ENCODE data around the gene CHRNB2. TPM values are rescaled to one million over a fixed set of nuclear protein-coding genes. Genes with fewer than 3 reads are reported as not detected.

CHRNB2 gene
- total and polyA plus RNA-seq, 2 of the 8 experiments (the other 6 are each of a cell fraction or from before 2014, with no cell fraction given) = 3.1 to 4.1 TPM

GRCh38 chr1:154571964-154572288, 4.3 kb downstream of the CHRNB2 start:
- no peak overlapping the region for H3K27ac ChIP-seq (ENCODE audit: low read depth, low read length)
- H3K56ac ChIP-seq (replicated peaks; ENCODE audit: insufficient read length, low read depth, low read length) = no peak overlapping the region
- peaks cover 0 to 13% of the 10 kb centered on the region in 2 experiments for H4K20me1 ChIP-seq (replicated peaks in 1 of 2; ENCODE audit: control insufficient read depth in 1 of 2, insufficient read depth in 2 of 2, low read length in 2 of 2)
- no peak overlapping the region for H4K8ac ChIP-seq (ENCODE audit: extremely low read depth, insufficient read depth, low read length)
- no peak overlapping the region for H2AFZ ChIP-seq (ENCODE audit: low read length)
- H3K9ac ChIP-seq (replicated peaks in 1 of 4; ENCODE audit: extremely low read depth in 1 of 4, low read depth in 3 of 4, low read length in 3 of 4) = no peak overlapping the region
- no peak overlapping the region; the same call in 1 of the 2 replicates for H2BK5ac ChIP-seq (ENCODE audit: low read depth, low read length)
- H3K18ac ChIP-seq (ENCODE audit: extremely low read depth, low read length) = no peak overlapping the region
- no peak overlapping the region for H4K91ac ChIP-seq (replicated peaks; ENCODE audit: insufficient read length, low read length)
- peaks cover 3 to 17% (median 9%) of the 10 kb centered on the region in 4 experiments; a peak in 6 of 7 replicates for H3K4me1 ChIP-seq (replicated peaks in 1 of 4; ENCODE audit: control insufficient read depth in 3 of 4, insufficient read depth in 4 of 4, low read length in 3 of 4)
- no peak overlapping the region for H3K14ac ChIP-seq (ENCODE audit: insufficient read length)
- peaks cover 0 to 5% (median 0%) of the 10 kb centered on the region in 4 experiments; a peak in 1 of 7 replicates for H3K27me3 ChIP-seq (replicated peaks in 1 of 4; ENCODE audit: control insufficient read depth in 3 of 4, extremely low read depth in 1 of 4, insufficient read depth in 3 of 4, low read length in 3 of 4)
- 96% methylated on average over 29 of the region's 29 CpGs; no CpG with 5 or more reads in 1 of the 2 experiments for WGBS, 2 experiments (ENCODE audit: extremely low coverage in 1 of 2, insufficient coverage in 1 of 2, insufficient read length in 1 of 2, insufficient replicate concordance in 2 of 2, low coverage in 1 of 2, low lambda C conversion rate in 2 of 2, missing lambda C conversion rate in 1 of 2)
- no peaks in the 10 kb centered on the region for H3K9me3 ChIP-seq (ENCODE audit: insufficient read depth in 2 of 2, low read depth in 1 of 2, low read length in 1 of 2)
- ChIA-PET CTCF (ENCODE audit: partially characterized antibody) (interaction anchor here (1.0 to 2.1 kb wide), 6 partner anchors 11 to 236 kb away, joined by 3 to 13 read pairs (median 5); partner anchors contain the start of gene ADAR), POLR2A (ENCODE audit: partially characterized antibody) (interaction anchor here (1.1 to 5.0 kb wide), 2 partner anchors 18 to 34 kb away, joined by 3 to 23 read pairs; no protein-coding TSS in a partner anchor)
- peaks cover 9% of the 10 kb centered on the region for H3K23me2 ChIP-seq (ENCODE audit: low read depth, low read length)
- H2BK15ac ChIP-seq (ENCODE audit: low read length) = no peak overlapping the region
- no peak for TF ChIP-seq CEBPB (IDR thresholded peaks at IDR 0.05; ENCODE audit: low read depth, low read length)
- TF ChIP-seq FOSL1 (IDR thresholded peaks at IDR 0.05; ENCODE audit: insufficient read depth, low read depth, low read length) = no peak
- H2BK12ac ChIP-seq (ENCODE audit: low read depth, low read length) = no peak overlapping the region
- H4K5ac ChIP-seq (ENCODE audit: insufficient read length, low read depth, low read length) = no peak overlapping the region
- no peak overlapping the region for H2AK5ac ChIP-seq (ENCODE audit: low read depth, low read length)
- no peak overlapping the region for H3K23ac ChIP-seq (ENCODE audit: insufficient read length)
- no peak for DNase-seq (ENCODE audit: low read depth in 1 of 2, low spot score in 2 of 2)
- H3K79me2 ChIP-seq (ENCODE audit: control insufficient read depth in 1 of 2, insufficient read depth in 2 of 2, low read length in 2 of 2) = no peaks in the 10 kb centered on the region
- no peak overlapping the region for H3K4ac ChIP-seq (replicated peaks; ENCODE audit: insufficient read length, low read depth, low read length)
- H2BK120ac ChIP-seq (replicated peaks; ENCODE audit: low read depth, low read length) = no peak overlapping the region
- peaks cover 0 to 3% (median 0%) of the 10 kb centered on the region in 4 experiments; a peak in 1 of 8 replicates for H3K36me3 ChIP-seq (ENCODE audit: control insufficient read depth in 2 of 4, insufficient read depth in 4 of 4, low read length in 3 of 4)
- H3K4me3 ChIP-seq (ENCODE audit: extremely low read depth in 1 of 4, insufficient read depth in 2 of 4, low read depth in 3 of 4, low read length in 4 of 4) = no peak overlapping the region
- H3K4me2 ChIP-seq (ENCODE audit: insufficient read depth in 1 of 2, low read depth in 2 of 2, low read length in 2 of 2) = no peak overlapping the region
- no peak overlapping the region for H2BK20ac ChIP-seq (ENCODE audit: low read length)
- no peaks in the 10 kb centered on the region for H3K79me1 ChIP-seq (ENCODE audit: low read depth, low read length)
- no peak for FAIRE-seq

Data from H1 (cell line).